Loucy (cell line): ENCODE results near the gene PDE4A.

Experiments used
- H2AFZ ChIP-seq: fragments of 200-600 bp; sonication (generic); 2 replicates; pipeline ENCODE4 v1.6.0; 2016; ENCODE audit warnings: antibody characterized with exemption, mild to moderate bottlenecking, low read length, moderate library complexity
- H3F3A ChIP-seq: fragments of 200-600 bp; 2 replicates; pipeline ENCODE4 v1.6.0; 2016; ENCODE audit warnings: antibody characterized with exemption, low read depth, mild to moderate bottlenecking
- H3K27me3 ChIP-seq: fragments of 200-600 bp; sonication (generic); 2 replicates; pipeline ENCODE4 v1.6.1; 2014; ENCODE audit warnings: low read length, mild to moderate bottlenecking; ENCODE audit not compliant: insufficient read depth, poor library complexity, severe bottlenecking
- H3K36me3 ChIP-seq: fragments of 200-600 bp; sonication (generic); 2 replicates; pipeline ENCODE4 v1.6.1; 2016; ENCODE audit warnings: low read length; ENCODE audit not compliant: insufficient read depth
- H3K4me1 ChIP-seq: fragments of 200-600 bp; sonication (generic); 2 replicates; pipeline ENCODE4 v1.5.1; 2014; ENCODE audit warnings: low read length, mild to moderate bottlenecking; ENCODE audit not compliant: insufficient read depth, poor library complexity, severe bottlenecking
- H3K4me2 ChIP-seq: fragments of 200-600 bp; sonication (generic); 2 replicates; pipeline ENCODE4 v1.6.0; 2014; ENCODE audit warnings: antibody characterized with exemption, low read length, low read depth, mild to moderate bottlenecking; ENCODE audit not compliant: poor library complexity, severe bottlenecking
- H3K4me3 ChIP-seq: fragments of 200-600 bp; sonication (generic); 2 replicates; pipeline ENCODE4 v1.5.1; 2014; ENCODE audit warnings: low read length, mild to moderate bottlenecking, mixed read lengths; ENCODE audit not compliant: poor library complexity, severe bottlenecking
- H3K79me2 ChIP-seq: fragments of 200-600 bp; sonication (generic); 2 replicates; pipeline ENCODE4 v1.6.1; 2014; ENCODE audit warnings: low read length; ENCODE audit not compliant: insufficient read depth
- H3K9ac ChIP-seq: fragments of 200-600 bp; sonication (generic); 2 replicates; pipeline ENCODE4 v1.6.0; 2014; ENCODE audit warnings: mild to moderate bottlenecking, low read depth, low read length, moderate library complexity; ENCODE audit not compliant: poor library complexity, severe bottlenecking
- H3K9me2 ChIP-seq: fragments of 200-600 bp; sonication (generic); replicated peaks from 2 replicates; pipeline ENCODE4 v1.6.1; 2016; ENCODE audit warnings: low read depth, low read length, mixed read lengths
- H3K9me3 ChIP-seq: fragments of 200-600 bp; sonication (generic); 2 replicates; pipeline ENCODE4 v1.6.1; 2014; ENCODE audit warnings: mild to moderate bottlenecking, antibody characterized with exemption, low read length, low read depth; ENCODE audit not compliant: insufficient read depth
- H4K20me1 ChIP-seq: fragments of 200-600 bp; sonication (generic); 2 replicates; pipeline ENCODE4 v1.6.0; 2014; ENCODE audit warnings: antibody characterized with exemption, low read length, mild to moderate bottlenecking; ENCODE audit not compliant: insufficient read depth, poor library complexity, severe bottlenecking
- CTCF ChIP-seq: fragments of 200-600 bp; sonication (generic); conservative IDR thresholded peaks from 2 replicates; pipeline ENCODE4 v1.5.1; 2014; ENCODE audit warnings: mild to moderate bottlenecking, antibody characterized with exemption, low read length
- EZH2phosphoT487 ChIP-seq: fragments of 200-600 bp; IDR thresholded peaks from 2 replicates; pipeline ENCODE4 v1.6.1; 2018; ENCODE audit warnings: antibody characterized with exemption, mild to moderate bottlenecking, moderate library complexity, borderline replicate concordance

PDE4A gene

GRCh38 chr19:10464456-10464855 lies 44.1 kb downstream of the PDE4A start:
- no peaks in the 10 kb centered on the region for H3K9me3 ChIP-seq
- no peaks in the 10 kb centered on the region for H3K9me2 ChIP-seq
- peaks cover 3% of the 10 kb centered on the region for H3K4me1 ChIP-seq
- no peaks in the 10 kb centered on the region for H4K20me1 ChIP-seq
- no peak overlapping the region for H3K9ac ChIP-seq
- H3K79me2 ChIP-seq, result no peaks in the 10 kb centered on the region
- H2AFZ ChIP-seq, result no peak overlapping the region
- H3F3A ChIP-seq, result no peaks in the 10 kb centered on the region
- no peak overlapping the region for H3K4me2 ChIP-seq
- no peaks in the 10 kb centered on the region for H3K36me3 ChIP-seq
- H3K4me3 ChIP-seq, result no peak overlapping the region
- H3K27me3 ChIP-seq, result no peaks in the 10 kb centered on the region
- no peak for TF ChIP-seq CTCF

GRCh38 chr19:10467104-10467706 lies 46.9 kb downstream of the PDE4A start:
- no peaks in the 10 kb centered on the region for H3K9me2 ChIP-seq
- no peaks in the 10 kb centered on the region for H3K36me3 ChIP-seq
- no peaks in the 10 kb centered on the region for H3F3A ChIP-seq
- H3K9ac ChIP-seq, result no peak overlapping the region
- H4K20me1 ChIP-seq, result no peaks in the 10 kb centered on the region
- no peak overlapping the region for H3K4me3 ChIP-seq
- H2AFZ ChIP-seq, result no peak overlapping the region
- no peaks in the 10 kb centered on the region for H3K9me3 ChIP-seq
- no peak overlapping the region for H3K4me2 ChIP-seq
- H3K4me1 ChIP-seq, result no peaks in the 10 kb centered on the region
- H3K27me3 ChIP-seq, result no peaks in the 10 kb centered on the region
- no peak for TF ChIP-seq CTCF
- TF ChIP-seq EZH2phosphoT487, result no peak
- H3K79me2 ChIP-seq, result no peaks in the 10 kb centered on the region

GRCh38 chr19:10468133-10468532 lies 47.8 kb downstream of the PDE4A start:
- Histone ChIP-seq H3K4me1 (no peaks in the 10 kb centered on the region), H3K4me3 (no peak overlapping the region), H3K9me2 (no peaks in the 10 kb centered on the region), H3K27me3 (no peaks in the 10 kb centered on the region), H3K9ac (no peak overlapping the region), H3K36me3 (no peaks in the 10 kb centered on the region), H2AFZ (no peak overlapping the region), H3K9me3 (no peaks in the 10 kb centered on the region), H3F3A (no peaks in the 10 kb centered on the region), H3K4me2 (no peak overlapping the region), H4K20me1 (no peaks in the 10 kb centered on the region), H3K79me2 (no peaks in the 10 kb centered on the region)
- TF ChIP-seq EZH2phosphoT487 (no peak), CTCF (no peak)
